ENCODE data around the gene TNNT1.
A peak's percentile ranks its signal among the peaks of the same experiment; 100 is the strongest.

The TNNT1 gene

DNA sequence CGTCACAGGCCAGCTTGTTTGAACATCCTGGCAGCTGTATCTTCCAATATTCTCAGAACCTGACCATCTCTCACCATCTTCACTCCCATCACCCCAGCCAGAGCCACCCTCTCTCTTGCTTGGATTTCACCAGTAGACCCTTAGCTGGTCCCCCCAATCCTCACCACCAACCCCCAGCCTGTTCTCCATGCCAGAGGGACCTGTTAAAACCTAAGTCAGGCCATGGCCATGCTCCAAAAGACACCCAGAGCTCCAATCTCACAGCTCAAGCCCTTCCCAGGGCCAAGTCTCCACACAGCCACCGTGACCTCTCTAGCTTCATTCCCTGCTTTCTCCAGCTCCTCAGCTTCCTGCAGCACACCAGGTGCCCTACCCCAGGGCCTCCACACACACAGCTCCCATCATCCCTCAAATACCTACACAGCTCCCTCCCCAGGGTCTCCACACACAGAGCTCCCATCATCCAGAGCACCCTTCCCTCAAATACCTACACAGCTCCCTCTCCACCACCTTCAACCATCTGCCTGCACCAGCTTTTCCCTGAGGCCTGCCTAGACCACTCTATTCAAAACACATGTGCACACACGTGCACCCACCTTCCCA is 59.6 kb downstream of the TNNT1 start:
- DNase-seq, result no peak
- no peak for TF ChIP-seq POLR2A (IDR thresholded peaks at IDR 0.05; ENCODE audit: low read length)
- TF ChIP-seq GATA1 (IDR thresholded peaks at IDR 0.05; ENCODE audit: low read depth, low read length), result no peak

DNA sequence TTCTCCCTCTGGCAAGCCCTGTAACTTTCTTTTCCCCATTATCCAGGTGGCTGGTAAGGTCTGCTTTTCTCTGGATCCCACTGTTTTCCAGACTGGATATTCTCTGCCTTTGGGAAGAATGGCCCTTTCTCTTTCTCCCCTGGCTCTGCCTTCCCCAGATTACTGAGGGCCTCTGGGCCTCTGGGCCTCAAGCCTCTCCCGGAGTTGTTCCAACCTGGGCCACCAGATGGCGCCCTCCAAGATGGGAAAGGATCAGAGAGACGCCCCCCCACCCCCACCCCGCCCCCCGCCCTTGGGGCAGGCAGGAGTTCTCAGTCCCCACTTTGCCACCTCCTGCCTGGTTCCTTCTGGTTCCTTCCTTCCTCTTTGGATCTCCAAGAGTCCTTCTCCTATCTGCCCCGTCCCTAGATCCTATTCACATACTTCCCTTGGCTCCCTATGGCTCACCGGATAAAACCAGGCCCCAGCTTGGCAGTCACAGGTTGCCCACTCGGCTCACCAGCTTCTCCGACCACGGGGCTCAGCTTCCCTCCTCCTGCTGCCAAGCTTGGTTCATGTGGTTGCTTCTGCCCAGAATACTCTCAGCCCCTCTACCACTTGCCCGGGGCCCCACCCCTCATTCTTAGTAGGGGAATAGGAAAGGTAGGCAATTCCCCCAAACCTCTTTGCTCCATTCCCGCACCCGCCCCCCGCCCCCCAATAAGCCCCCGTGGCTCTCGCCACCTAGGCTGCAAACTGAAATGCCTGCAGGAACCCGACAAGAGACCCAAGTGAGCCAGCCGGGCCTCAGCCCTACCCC is 60.3 kb downstream of the TNNT1 start:
- no peak for TF ChIP-seq GATA1 (IDR thresholded peaks at IDR 0.05; ENCODE audit: low read depth, low read length)
- peak; percentile 67 to 83 for DNase-seq

- TF ChIP-seq GATA1 (IDR thresholded peaks at IDR 0.05; ENCODE audit: low read depth, low read length), result no peak
- no peak for TF ChIP-seq POLR2A (IDR thresholded peaks at IDR 0.05; ENCODE audit: low read length)
Measured at GRCh38 chr19:55088021-55088451, 61.0 kb downstream of the TNNT1 start.

GRCh38 chr19:55087542-55087901 is 61.5 kb downstream of the TNNT1 start:
- no peak for DNase-seq
- TF ChIP-seq POLR2A (IDR thresholded peaks at IDR 0.05; ENCODE audit: low read length) (no peak), GATA1 (IDR thresholded peaks at IDR 0.05; ENCODE audit: low read depth, low read length) (no peak)

More at GRCh38 chr19:55088021-55088451, 61.0 kb downstream of the TNNT1 start:
- DNase-seq, result no peak

DNA sequence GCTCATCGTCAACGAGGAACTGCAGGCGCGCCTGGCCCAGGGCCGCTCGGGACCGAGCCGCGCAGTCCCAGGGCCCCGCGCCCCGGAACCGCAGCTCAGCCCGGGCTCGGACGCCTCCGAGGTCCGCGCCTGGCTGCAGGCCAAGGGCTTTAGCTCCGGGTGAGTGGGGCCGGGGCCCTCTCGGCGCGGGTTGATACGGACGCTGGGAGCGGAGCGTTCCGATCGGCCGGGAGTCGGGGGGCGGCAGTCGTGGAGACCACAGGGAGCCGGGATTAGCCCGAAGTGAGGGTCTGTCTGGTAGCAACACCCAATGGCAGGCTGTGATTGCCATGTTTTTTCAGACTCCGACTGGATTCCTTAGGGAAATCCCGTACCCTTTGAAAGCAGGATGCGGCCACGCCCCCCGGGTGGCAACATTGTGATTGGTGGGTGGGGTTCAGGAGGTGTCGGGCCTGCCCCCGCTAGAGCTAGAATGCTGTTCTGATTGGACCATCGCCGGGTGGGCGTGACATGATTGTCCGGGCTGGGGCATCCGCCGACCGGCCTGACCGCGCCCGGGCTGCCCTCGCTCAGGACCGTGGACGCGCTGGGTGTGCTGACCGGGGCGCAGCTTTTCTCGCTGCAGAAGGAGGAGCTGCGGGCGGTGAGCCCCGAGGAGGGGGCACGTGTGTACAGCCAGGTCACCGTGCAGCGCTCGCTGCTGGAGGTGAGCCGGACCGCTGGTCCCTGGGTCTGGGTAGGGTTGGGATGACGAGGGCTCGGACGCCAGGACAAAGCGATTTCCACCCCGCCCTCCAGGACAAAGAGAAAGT is 62.1 kb downstream of the TNNT1 start:
- peak; percentile 49 to 50 for DNase-seq
- no peak for TF ChIP-seq POLR2A (IDR thresholded peaks at IDR 0.05; ENCODE audit: low read length)
- TF ChIP-seq GATA1 (IDR thresholded peaks at IDR 0.05; ENCODE audit: low read depth, low read length), result no peak

DNA sequence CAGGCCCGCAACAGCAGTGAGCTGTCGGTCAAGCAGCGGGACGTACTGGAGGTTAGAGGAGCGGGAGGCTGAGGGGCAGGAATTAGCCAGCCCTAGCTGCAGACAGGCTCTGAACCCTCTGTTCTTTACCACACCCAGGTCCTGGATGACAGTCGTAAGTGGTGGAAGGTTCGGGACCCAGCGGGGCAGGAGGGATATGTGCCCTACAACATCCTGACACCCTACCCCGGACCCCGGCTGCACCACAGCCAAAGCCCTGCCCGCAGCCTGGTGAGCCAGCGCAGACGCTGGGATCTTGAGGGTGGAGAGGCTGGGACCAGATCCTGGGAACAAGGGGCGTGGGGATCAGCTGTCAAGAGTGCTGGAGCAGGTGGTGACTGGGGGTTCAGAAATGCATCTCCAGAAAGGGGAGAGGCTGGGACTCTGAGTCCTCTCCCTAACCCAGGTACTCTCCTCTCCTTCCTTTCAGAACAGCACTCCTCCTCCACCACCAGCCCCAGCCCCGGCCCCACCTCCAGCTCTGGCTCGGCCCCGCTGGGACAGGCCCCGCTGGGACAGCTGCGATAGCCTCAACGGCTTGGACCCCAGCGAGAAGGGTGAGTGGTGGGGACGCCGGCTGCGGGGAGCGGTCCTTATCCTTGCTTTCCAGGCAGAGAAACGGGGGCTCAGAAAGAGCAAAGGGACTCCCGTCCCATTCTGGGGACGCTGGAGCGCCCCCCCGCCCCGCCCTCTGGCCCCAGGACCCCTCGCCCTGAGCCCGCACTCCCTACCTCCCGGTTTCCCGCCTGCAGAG is 62.9 kb downstream of the TNNT1 start:
- TF ChIP-seq GATA1 (IDR thresholded peaks at IDR 0.05; ENCODE audit: low read depth, low read length) (no peak), POLR2A (IDR thresholded peaks at IDR 0.05; ENCODE audit: low read length) (no peak)
- no peak for DNase-seq

GRCh38 chr19:55084416-55084815 is 64.6 kb downstream of the TNNT1 start:
- TF ChIP-seq GATA1 (IDR thresholded peaks at IDR 0.05; ENCODE audit: low read depth, low read length), result no peak
- TF ChIP-seq POLR2A (IDR thresholded peaks at IDR 0.05; ENCODE audit: low read length), result no peak
- DNase-seq, result no peak

- no peak for DNase-seq
- TF ChIP-seq GATA1 (IDR thresholded peaks at IDR 0.05; ENCODE audit: low read depth, low read length) (no peak), POLR2A (IDR thresholded peaks at IDR 0.05; ENCODE audit: low read length) (no peak)
Measured at GRCh38 chr19:55083004-55083850, 65.8 kb downstream of the TNNT1 start.
